Stimulated activated CD8-positive, alpha-beta memory T cell treated with anti-CD3 and anti-CD28 coated beads, Interleukin-7, amount 100 ng/mL, for 4 hours (primary cell): Measurements from ENCODE around the gene AP3S1.

Experiments
- DNase-seq, 2 donors: peaks; one replicate each; pipeline ENCODE4 v3.0.0-alpha.2; 2020; ENCODE audit warnings: low read depth in 2 of 2

Gene AP3S1

GRCh38 chr5:115940080-115940810 lies 98.5 kb downstream of the AP3S1 start:
- no peak for DNase-seq

DNA sequence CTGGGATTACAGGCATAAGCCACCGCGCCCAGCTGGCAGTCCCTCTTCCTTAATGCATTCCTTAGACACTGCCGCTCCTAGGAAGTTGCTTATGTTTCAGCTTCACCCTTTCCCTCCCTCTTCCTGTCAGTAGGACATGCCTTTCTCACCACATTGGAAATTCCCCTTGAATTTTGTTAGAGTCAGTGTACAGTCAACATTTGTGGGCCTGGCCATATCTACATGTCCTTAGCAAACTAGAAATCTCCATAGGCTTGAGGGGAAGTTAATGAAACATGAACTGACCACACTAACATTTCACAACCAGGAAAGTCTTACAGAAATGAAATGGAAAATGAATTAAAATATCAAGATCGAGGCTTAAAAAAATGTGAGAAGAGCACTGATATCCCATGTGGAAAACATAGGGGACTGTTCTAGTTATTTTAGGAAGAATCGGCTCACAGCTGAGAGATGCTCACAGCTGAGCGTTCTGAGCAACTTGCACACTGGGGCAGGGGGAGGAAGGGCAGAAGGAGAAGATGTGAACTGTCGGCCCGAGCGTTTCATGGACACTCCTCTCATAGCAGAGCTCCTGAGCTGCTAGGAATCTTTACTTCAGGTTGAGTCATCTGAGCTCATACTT lies 99.4 kb downstream of the AP3S1 start:
- DNase-seq = no peak

DNA sequence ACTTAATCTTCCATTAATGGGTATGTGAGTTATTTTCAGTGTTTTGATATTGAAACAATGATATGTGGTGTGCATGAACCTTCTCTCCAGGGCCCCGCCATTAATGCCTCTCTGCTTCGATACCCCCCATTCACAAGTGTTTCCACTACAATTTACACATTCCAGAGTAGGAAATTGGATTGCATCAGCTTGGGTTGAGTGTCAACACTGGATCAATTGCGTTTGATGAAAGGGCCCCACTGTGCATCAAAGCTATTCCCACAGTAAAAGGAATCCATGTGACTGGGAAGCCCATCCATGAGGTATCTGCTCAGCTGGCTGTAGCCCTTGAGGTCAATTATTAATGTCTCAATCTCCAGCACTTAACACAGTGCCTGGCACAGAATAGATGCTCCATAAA lies 102.8 kb downstream of the AP3S1 start:
- no peak for DNase-seq

DNA sequence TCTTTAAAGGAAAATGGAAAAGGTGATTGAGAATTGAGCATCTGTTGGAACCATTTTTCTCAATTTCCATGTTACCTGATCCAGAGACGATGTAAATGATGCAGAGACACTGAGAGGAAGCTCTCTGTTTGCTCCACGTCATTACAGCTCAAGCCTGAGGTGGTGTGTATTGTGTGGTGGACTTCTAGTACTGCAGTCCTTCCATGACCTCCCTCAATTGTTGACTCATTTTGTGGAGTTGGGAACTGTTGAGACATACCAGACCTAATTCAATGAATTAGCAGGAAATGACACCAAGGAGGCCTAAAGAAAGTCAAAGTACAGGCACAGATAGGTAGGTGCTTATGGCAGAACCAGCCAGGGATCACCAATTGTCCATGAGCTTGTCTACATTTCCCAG lies 104.9 kb downstream of the AP3S1 start:
- DNase-seq = no peak

GRCh38 chr5:115947260-115947659 lies 105.5 kb downstream of the AP3S1 start:
- DNase-seq = no peak

- no peak for DNase-seq
These were observed 106.4 kb downstream of the AP3S1 start for GRCh38 chr5:115948091-115948534.

- no peak for DNase-seq
These were observed 107.4 kb downstream of the AP3S1 start for GRCh38 chr5:115949096-115949495.

DNA sequence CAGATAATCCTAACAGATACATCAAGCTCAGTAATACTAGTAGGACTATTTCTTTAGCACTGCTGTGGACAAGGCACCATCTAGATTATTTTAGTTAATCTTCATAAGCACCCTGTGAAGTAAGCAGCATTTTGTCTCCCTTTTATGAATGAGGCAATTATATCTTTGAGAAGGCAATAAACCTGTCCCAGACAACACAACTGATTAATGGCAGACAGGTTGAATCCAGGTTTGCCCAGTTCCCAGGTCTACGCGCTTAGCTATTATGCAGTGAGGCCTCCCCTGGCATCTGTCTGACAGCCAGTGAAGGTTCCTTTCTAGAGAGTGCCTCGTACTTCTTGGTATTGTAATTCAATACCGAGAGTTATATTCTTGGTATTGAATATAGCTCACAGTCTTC lies 110.9 kb downstream of the AP3S1 start:
- DNase-seq = no peak

DNA sequence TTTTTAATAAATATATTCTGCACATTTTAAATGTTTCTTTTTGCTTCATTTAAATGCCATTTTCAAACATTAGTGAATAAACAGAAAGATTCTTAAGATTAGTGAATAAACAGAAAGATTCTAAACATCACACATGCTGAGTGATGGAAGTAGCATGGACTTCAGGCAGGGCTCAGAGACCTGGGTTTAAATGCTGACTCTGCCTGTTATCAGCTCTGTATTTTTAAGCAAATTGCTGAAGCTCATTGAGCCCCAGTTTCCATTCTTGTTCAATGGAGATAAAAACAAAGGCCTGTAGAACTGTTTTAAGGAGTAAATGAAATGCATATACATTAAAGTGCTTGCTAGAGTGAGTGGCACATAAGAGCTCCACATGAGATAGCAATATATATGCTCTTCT lies 112.4 kb downstream of the AP3S1 start:
- DNase-seq = no peak

DNA sequence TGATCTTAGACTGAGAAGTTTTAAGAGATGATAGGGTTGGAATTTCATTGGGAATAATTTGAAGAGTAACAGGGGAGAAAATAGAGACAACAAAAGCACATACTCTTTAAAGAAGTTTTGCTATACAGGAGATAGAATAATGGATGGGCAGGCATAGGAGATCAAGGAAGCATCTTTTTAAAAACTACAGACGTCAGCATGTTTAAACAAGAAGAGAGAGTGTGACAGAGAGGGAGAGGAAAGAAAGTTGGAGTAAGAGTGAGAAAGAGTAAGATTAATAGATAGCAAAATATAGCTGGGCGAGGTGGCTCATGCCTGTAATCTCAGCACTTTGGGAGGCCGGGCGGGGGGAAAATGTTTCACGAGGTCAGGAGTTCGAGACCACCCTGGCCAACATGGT lies 115.2 kb downstream of the AP3S1 start:
- no peak for DNase-seq

DNA sequence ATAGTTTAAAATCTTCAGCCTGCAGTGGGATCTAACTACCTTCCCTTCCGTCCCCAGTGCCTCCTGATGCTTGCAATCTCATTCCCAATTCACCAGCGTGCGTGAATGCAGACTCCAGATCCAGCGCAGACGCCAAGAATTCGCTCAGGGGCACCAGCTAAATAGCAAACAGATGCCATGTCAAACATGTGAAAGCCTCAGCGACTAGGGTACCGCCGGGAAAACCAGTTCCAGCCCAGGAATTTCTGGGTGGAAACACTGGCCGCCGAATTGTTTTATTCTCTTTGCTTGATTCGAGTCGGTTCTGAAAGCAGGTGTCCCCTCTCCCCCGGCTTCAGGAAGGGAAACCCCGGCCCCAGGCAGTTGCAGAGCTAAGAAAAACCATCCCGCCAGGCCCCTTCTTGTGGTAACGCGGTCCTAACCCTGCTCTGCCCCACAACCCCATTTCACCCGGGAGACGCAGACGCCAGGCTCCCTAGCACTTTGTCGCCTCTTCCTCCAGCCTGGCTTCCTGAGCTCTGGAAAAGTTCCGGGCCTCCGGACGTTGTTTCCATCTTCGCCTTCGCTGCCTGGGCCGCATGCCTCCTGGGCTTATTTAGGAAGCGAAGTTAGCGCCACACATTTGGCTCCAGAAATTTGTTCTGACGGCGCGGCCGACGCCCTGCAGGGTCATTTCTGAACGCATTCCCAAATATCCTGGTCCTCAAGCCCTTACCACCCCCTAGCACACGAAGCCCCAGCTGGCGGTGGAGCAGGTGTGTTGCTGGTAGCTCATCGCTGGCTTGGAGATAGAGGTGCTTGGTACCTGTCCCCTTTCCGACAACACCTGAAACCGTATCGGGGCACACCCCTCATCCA lies 119.9 kb downstream of the AP3S1 start:
- no peak for DNase-seq

GRCh38 chr5:115962239-115962564 lies 120.5 kb downstream of the AP3S1 start, which contains the start of gene LVRN:
LVRN (plus strand) TSS chr5:115962475; CDS start chr5:115962618, 143 bp downstream.
- no peak for DNase-seq

GRCh38 chr5:115962565-115963402 lies 121.0 kb downstream of the AP3S1 start:
- no peak for DNase-seq

DNA sequence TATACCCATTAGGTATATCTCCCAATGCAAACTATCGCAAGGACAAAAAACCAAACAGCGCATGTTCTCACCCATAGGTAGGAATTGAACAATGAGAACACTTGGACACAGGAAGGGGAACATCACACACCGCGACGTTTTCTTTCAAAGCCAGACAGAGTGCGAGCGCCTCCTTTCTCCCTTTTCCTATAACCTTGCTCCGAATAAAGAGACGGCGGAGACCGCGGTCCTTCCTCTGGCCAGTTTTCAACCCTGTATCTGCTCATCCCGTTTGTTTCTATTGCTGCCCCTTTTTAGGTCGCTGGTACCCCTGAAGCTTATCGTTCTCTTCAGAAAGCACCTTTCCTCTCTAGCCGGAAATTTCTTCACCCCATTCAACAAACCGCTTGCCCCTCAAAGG lies 121.8 kb downstream of the AP3S1 start:
- no peak for DNase-seq
